NCI-H1436 (cell line): ENCODE measurements around the gene ABHD15.
"Not testable (repeated sequence)": the region's sequence is repeated elsewhere in the genome, so short reads cannot be mapped to it uniquely, and the experiment has no call there.

Experiments used
- DNase-seq: peaks from one replicate; lab custom pipeline; 2025; lab: John Stamatoyannopoulos, UW

The ABHD15 gene

GRCh38 chr17:29568331-29569244 is 1.8 kb upstream of the ABHD15 start, which contains the start of gene TP53I13:
TP53I13 (plus strand) TSS chr17:29568701; CDS start chr17:29568759, 58 bp downstream.
- DNase-seq: peak; percentile 90

DNA sequence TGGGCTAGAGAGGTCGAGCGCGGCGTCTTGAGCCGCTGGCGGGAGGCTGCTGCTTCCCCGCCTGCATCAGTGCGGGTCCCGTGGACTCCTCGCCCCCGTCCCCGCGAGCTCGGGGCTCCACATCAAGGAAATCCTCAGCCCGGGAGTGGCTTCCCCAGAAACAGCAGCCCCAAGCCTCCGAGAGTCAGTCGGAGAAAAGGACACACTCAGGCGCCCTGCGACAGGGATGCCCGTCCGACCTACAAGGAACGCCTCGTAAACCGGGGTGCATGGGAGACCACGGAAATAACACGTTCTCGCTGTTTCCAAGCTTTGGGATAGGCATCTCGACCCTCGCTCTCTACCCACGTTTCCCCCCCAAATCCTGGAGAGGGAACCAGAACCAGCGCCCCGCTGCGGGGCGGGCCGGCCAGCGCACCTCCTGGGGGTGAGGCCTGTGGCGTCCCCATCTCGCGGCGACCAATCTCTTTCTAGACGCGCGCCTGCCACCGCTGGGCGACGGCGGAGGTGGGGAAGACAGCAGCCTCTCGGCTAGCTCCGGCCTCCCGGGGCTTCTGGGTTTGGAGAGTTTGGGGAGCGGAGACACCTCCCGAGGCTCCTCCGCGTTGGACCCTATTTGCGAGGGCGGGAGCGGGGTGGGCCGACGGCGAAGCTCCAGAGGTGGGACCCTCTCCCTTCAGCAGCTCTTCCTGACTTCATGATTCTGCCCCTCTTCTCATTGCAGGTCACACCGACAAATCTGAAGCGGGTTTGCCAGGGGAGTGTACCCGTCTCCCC is 905 bp upstream of the ABHD15 start:
- peak; percentile 70 for DNase-seq

DNA sequence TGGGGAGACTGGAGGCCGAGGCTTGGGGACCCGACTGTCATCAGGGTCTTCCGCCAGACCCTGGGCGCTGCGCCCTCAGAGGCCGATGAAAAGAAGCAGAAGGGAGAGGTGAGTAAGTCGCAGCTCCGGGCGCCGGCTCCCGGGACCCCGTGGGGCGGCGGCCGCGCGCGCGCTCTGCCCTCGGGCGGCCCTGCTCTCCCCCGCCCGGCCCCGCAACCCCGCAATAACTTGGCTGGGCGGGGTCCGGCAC is 392 bp upstream of the ABHD15 start:
- no peak for DNase-seq

DNA sequence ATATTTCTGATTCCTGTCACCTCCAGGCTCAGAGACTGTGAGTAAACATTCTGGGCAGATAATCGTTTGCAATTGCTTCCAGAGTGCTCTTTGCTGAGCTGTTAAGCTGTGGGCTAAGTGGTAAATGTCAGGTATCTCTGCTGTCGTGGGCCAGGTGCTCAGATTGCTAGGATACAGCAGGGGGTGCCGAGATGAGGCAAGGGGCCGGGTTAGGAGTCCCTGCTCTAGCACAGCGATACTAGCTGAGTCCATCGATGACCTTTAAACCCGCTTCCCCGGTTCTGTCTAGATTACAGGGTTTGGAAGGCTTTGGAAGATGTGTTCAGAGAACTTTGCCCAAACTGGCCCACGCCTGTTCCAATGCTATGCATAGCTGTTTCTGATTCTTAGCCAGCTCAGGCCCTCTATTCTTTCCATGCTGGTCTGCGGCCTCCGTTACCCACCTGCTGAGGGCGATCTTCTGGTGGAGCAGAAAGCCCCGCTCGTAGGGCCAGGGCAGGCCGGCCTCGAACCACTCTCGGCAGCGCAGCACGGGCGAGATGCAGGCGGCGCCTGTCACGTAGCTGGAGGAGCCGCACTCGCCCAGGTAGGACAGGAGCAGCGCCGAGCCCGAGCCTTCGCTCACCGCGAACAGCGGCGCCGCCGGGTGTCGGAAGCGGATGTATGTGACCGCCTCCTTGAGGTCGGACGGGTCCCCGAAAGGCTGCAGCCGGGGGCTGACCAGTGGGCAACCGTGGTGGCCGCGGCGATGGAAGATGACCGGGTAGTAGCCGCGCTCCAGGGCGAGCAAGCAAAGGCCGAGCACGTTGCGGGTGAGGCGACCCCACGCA is 979 bp downstream of the ABHD15 start:
- peak; percentile 81 for DNase-seq

- no peak for DNase-seq
These were observed 3.0 kb downstream of the ABHD15 start for GRCh38 chr17:29563816-29564215.

- DNase-seq: no peak
These were observed 4.2 kb downstream of the ABHD15 start for GRCh38 chr17:29562615-29563014.

DNA sequence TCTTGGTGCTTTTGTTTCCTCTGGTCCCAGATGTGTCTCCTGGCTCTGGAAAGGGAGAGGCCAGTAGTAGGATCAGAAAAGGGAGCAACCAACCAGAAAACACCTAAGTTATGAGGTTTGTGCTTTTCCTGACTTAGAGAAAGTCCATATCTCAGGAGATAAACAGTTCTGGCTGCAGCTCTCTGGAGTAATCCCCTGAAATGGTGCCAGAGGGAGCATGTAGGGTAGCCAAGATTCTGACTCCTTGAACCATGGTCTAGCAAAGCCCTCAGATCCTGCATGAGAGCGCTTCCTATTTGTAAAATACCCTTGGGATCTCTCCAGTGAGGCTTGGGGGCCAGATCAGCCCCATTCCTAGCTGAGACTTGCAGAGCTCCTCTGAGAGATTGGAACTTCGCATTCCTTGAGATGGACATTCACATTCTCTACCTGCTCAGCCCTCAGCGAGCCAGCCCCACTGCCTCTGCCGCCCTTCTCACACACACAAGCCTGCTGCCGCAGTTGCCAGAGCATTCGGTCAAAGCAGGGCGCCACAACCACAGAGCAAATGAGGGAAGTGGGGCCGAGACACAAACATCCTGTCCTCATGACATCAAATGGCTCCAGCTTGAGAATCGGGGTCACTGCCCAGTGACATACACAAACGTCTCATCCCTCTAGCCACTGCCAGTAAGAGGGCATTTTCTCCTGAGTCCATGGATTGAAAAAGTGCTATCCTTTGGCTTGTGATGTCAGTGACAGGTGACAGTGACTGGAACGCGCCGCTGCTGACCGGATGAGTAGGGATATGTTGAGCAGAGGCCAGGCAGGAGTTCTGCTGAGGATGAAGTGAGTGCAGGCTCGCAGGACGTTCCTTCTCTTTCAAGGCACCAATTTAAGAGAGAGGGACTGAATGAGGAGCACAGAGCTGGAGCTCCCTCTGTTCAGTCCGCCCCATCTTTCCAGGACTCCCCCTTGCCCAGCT is 5.0 kb downstream of the ABHD15 start:
- no peak for DNase-seq

DNA sequence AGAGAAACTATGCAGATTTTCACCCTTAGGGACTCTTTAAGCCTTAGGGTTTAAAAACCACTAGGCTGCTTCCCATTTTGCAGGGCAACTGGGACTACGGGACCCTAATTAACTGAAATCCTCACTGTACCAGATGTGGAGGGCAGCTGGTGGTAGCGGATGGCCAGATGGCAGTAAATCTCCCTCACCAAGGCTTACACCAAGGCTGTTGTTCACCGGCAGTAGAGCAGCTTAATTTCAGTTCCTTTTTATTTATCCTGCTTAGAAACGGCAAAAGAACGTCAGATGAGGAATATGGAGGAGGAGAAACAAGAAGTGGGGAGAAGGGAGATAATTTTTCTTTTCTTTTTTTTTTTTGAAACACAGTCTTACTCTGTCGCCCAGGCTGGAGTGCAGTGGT is 6.5 kb downstream of the ABHD15 start:
- DNase-seq: no peak

- DNase-seq: no peak
These were observed 7.2 kb downstream of the ABHD15 start for GRCh38 chr17:29559640-29560039.

DNA sequence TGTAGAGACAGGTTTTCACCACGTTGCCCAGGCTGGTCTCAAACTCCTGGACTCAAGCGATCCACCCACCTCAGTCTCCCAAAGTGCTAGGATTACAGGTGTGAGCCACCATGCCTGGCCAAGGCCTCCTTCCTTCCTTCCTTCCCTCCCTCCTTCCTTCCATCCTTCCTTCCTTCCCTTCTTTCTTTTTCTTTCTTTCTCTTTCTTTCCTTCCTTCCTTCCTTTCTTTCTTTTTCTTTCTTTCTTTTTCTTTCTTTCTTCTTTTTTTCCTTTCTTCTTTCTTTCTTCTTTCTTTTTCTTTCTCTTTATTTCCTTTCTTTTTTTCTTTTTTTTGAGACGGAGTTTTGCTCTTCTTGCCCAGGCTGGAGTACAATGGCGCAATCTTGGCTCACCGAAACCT is 8.7 kb downstream of the ABHD15 start:
- DNase-seq: not testable (repeated sequence)

GRCh38 chr17:29557739-29558116 is 9.1 kb downstream of the ABHD15 start:
- no peak for DNase-seq

DNA sequence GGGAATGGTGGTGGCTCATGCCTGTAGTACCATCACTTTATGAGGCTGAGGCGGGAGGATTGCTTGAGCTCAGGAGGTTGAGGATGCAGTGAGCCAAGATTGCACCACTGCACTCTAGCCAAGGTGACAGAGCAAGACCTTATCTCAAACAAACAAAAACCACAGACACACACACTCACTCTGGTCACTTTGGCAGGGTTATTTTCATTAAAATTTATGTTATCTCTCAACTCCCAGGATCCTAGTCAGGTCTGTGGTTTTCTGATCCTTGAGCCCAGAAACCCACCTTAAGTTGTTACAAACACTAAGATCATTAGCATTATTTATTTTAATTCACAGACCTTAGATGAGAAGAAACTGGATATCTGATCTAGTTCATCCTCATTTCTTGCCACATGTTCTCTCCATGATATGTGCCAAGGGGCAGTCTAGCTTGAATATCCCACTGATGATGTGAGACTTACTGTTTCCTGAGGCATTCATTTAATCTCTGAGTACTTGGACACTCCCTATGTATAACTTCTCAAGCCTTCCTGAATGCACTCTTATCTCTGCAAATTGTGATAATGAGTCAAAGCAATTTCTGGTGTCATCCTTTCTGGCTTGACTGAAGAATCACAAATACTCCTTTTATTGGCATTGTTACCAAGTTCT is 9.6 kb downstream of the ABHD15 start:
- DNase-seq: no peak

- DNase-seq: no peak
These were observed 11.0 kb downstream of the ABHD15 start for GRCh38 chr17:29555840-29556239.

- DNase-seq: no peak
These were observed 17.5 kb downstream of the ABHD15 start for GRCh38 chr17:29549177-29549923.

DNA sequence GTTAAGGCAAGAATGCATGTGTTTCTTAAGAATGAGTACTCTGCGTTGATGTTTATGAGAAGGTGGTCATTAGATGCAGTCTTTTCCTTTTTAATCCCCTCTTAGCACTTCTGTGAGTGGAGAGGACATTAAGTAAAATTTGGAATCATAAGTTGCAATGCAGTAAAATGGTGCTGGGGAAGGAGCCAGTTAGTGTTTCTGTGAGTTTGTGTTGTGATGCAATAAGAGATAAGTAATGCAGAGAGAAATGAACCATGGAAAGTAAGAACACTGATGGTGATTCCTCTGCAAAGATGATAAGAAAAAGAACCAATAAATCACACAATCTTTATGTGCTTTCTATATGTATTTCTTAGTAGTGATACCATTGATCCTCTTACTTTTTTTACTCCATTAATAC is 20.0 kb downstream of the ABHD15 start:
- no peak for DNase-seq

DNA sequence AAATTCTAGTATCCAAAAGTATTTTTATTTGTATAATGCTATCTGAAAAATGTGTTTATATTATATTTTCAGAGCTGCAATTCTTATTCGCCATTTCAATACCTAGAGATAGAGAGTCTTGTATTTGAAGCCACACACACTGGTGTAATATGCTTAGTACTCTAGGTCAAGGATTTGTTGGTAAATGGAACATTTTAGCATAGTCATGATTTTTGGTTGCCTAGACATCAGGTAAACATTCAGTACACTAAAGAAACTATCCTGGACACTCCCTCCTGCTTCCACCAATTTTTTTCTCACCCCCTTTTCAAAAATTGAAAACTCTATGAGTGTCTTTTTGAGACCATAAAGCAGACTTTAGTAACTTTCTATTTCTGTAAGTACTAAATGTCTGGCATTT is 20.8 kb downstream of the ABHD15 start:
- DNase-seq: no peak

- DNase-seq: no peak
These were observed 22.8 kb downstream of the ABHD15 start for GRCh38 chr17:29544066-29544465.

- no peak for DNase-seq
These were observed 32.9 kb downstream of the ABHD15 start for GRCh38 chr17:29533976-29534375.

DNA sequence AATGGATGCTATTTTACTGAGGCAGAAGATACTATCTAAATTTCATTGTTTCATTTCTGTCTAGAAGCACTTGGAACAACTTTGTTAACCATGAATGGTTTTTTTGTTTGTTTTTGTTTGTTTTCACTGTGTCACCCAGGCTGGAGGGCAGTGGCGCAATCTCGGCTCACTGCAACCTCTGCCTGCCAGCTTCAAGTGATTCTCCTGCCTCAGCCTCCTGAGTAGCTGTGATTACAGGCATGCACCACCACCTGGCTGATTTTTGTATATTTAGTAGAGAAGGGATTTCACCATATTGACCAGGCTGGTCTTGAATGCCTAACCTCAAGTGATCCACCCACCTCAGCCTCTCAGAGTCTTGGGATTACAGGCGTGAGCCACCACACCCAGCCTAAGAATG is 40.5 kb downstream of the ABHD15 start:
- DNase-seq: no peak

DNA sequence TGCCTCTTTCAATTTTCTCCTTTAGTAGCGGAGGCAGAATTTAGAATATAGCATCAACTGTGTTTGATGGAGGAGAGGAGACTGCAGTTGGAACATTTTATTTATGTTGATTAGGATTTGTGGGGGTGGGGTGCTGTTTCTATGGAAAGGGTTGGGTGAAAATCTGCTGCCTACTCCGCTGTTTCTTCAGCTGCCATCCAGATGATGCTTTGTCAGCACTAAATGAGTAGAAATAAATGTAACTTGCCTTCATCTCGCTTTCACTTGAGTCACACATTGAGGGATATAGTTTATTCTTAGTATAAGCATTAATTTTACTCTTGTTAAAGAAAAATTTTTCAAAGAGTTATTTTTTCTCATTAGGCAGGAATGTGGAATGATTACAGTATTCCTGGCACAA is 42.1 kb downstream of the ABHD15 start:
- DNase-seq: no peak
